B cell (primary cell): ENCODE results near the gene DSP. TPM values are rescaled to one million over a fixed set of nuclear protein-coding genes. Genes with fewer than 3 reads are reported as not detected.

Experiments
- ATAC-seq: fragments of 200-7000 bp; cut with Tn5 transposase; one replicate; pipeline ENCODE4 v1.10.0; 2021; ENCODE audit warnings: low read depth, mild to moderate bottlenecking, moderate number of reproducible peaks, moderate library complexity
- CTCF ChIA-PET: fragments of 350-600 bp; sonication (Branson Sonifier 250); formaldehyde crosslinking; loops from one replicate; lab custom pipeline; 2021; ENCODE audit warnings: antibody characterized with exemption, inconsistent platforms; lab: Charles Lee
- POLR2A ChIA-PET: fragments of 350-600 bp; sonication (Branson Sonifier 250); formaldehyde crosslinking; loops from one replicate; lab custom pipeline; 2021; ENCODE audit warnings: antibody characterized with exemption; lab: Charles Lee
- DNase-seq: peaks from one replicate; pipeline ENCODE4 v3.0.0; 2013
- H2AFZ ChIP-seq: 2 replicates; pipeline ENCODE4 v1.6.1; 2012; ENCODE audit warnings: mild to moderate bottlenecking, low read depth, low read length; ENCODE audit not compliant: insufficient read depth, poor library complexity, severe bottlenecking
- H3K27ac ChIP-seq, 2 donors: 1 replicate in 1 of 2; 2 replicates in 1 of 2; pipeline ENCODE4 v1.5.1; 2012 to 2013; ENCODE audit warnings: low read length in 2 of 2, mild to moderate bottlenecking in 2 of 2, moderate library complexity in 1 of 2
- H3K27me3 ChIP-seq, 4 experiments: fragments of 200-600 bp in 1 of 4; sonication (generic) in 1 of 4; replicated peaks in 1 of 4; 1 replicate in 2 of 4; 2 replicates in 2 of 4; pipeline versions ENCODE4 v1.6.1 to v1.7.0; 2013 to 2016; ENCODE audit warnings: low read length in 3 of 4, mild to moderate bottlenecking in 2 of 4, mixed read lengths in 1 of 4, moderate library complexity in 1 of 4; ENCODE audit not compliant: insufficient read depth in 4 of 4, control insufficient read depth in 3 of 4; ENCODE audit errors: control extremely low read depth in 1 of 4
- H3K36me3 ChIP-seq, 2 experiments: replicated peaks in 1 of 2; 1 replicate in 1 of 2; 2 replicates in 1 of 2; pipeline versions ENCODE4 v1.6.1 to v1.7.1; 2013; ENCODE audit warnings: low read length in 1 of 2; ENCODE audit not compliant: insufficient read depth in 2 of 2, control insufficient read depth in 1 of 2; ENCODE audit errors: control extremely low read depth in 1 of 2, extremely low read depth in 1 of 2
- H3K4me1 ChIP-seq, 2 donors: fragments of 200-600 bp in 1 of 2; sonication (generic) in 1 of 2; 1 replicate in 1 of 2; 2 replicates in 1 of 2; pipeline versions ENCODE4 v1.5.1 to v1.6.1; 2013 to 2017; ENCODE audit warnings: low read length in 2 of 2; ENCODE audit not compliant: control insufficient read depth in 2 of 2, insufficient read depth in 2 of 2
- H3K4me2 ChIP-seq: replicated peaks from 2 replicates; pipeline ENCODE3; 2012; ENCODE audit warnings: mild to moderate bottlenecking, low read depth, low read length; ENCODE audit not compliant: poor library complexity, severe bottlenecking
- H3K4me3 ChIP-seq, 5 experiments: fragments of 200-600 bp in 1 of 5; sonication (generic) in 1 of 5; 1 replicate in 3 of 5; 2 replicates in 2 of 5; pipeline versions ENCODE4 v1.5.1 to v1.7.0; 2011 to 2016; ENCODE audit warnings: low read length in 4 of 5, mild to moderate bottlenecking in 4 of 5, low read depth in 2 of 5, control low read depth in 1 of 5, moderate library complexity in 1 of 5; ENCODE audit not compliant: insufficient read depth in 1 of 5; ENCODE audit errors: control extremely low read depth in 1 of 5, extremely low read depth in 1 of 5
- H3K79me2 ChIP-seq: fragments of 200-600 bp; sonication (generic); one replicate; pipeline ENCODE4 v1.6.0; 2016; ENCODE audit warnings: low read length; ENCODE audit not compliant: control insufficient read depth, insufficient read depth
- H3K9ac ChIP-seq: fragments of 200-600 bp; sonication (generic); 2 replicates; pipeline ENCODE4 v1.6.1; 2017; ENCODE audit warnings: mild to moderate bottlenecking, low read length, moderate library complexity
- H3K9me3 ChIP-seq, 3 donors: one replicate each; pipeline versions ENCODE4 v1.6.1 to v1.7.1; 2013; ENCODE audit warnings: low read length in 2 of 3; ENCODE audit not compliant: control insufficient read depth in 2 of 3, insufficient read depth in 1 of 3; ENCODE audit errors: control extremely low read depth in 1 of 3
- H4K20me1 ChIP-seq: 2 replicates; pipeline ENCODE4 v1.6.0; 2012; ENCODE audit warnings: mild to moderate bottlenecking, low read length; ENCODE audit not compliant: insufficient read depth, control insufficient read depth, poor library complexity, severe bottlenecking
- H3K27ac Mint-ChIP-seq: one replicate; pipeline ENCODE4 v1.8.0; 2021; ENCODE audit warnings: mixed read lengths
- H3K27me3 Mint-ChIP-seq: one replicate; pipeline ENCODE4 v1.8.0; 2021; ENCODE audit warnings: mixed read lengths
- H3K4me1 Mint-ChIP-seq: one replicate; pipeline ENCODE4 v1.8.0; 2021; ENCODE audit warnings: mixed read lengths
- H3K4me3 Mint-ChIP-seq: one replicate; pipeline ENCODE4 v1.8.0; 2021; ENCODE audit warnings: mixed read lengths
- H3K9me3 Mint-ChIP-seq: one replicate; pipeline ENCODE4 v1.8.0; 2022; ENCODE audit warnings: mixed read lengths; ENCODE audit not compliant: insufficient read depth
- EZH2 ChIP-seq: IDR thresholded peaks from 2 replicates; pipeline ENCODE4 v1.6.1; 2012; ENCODE audit warnings: borderline replicate concordance, low read depth, mild to moderate bottlenecking, moderate library complexity, low read length; ENCODE audit not compliant: insufficient read depth, poor library complexity, severe bottlenecking
- WGBS: methylation state at CpG from one replicate; pipeline ENCODE4 v1.1.5; 2013; ENCODE audit warnings: missing lambda C conversion rate; ENCODE audit not compliant: insufficient coverage; 5-methylcytosine and 5-hydroxymethylcytosine counted together
- intact Hi-C: fragments of 100-400 bp; cut with micrococcal nuclease; formaldehyde crosslinking; loops from one replicate; pipeline ENCODE4 v1.10.0; 2022
- polyA plus RNA-seq: library from polyadenylated mRNA; depleted of rRNA; stranded (reverse); fragments of >200 nt; gene quantifications from 2 replicates; pipeline ENCODE4 v1.2.3, GENCODE V29; 2012
- total RNA-seq, 2 donors: library from RNA; stranded (reverse); fragments of 120-200 nt in 1 of 2; gene quantifications; 1 replicate in 1 of 2; 2 replicates in 1 of 2; pipeline versions ENCODE4 v1.2.3 to v1.2.4, GENCODE V29; 2013 to 2022
- TF ChIP-seq, protein P1 (sequence below): fragments of 200-600 bp; IDR thresholded peaks from one replicate; pipeline ENCODE4 v1.8.0; 2022; ENCODE audit warnings: antibody characterized with exemption, mild to moderate bottlenecking

DSP gene
- total and polyA plus RNA-seq, 2 donors (not counting 1 experiment from before 2014, with no cell fraction given): not detected

DNA sequence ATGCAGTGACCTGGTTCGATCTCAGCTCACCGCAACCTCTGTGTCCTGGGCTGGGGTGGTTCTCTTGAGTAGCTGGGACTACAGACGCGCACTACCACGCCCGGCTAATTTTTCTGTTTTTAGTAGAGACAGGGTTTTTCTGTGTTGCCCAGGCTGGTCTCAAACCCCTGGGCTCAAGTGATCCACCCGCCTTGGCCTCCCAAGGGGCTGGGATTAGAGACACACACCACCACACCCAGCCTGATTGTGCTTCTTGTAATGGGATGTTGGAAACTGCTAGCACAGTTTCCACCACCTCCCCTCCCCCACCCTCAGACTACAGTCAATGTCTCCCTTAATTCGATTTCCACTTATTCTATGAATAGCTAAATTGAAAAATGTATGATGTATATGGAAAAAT is 22.6 kb upstream of the DSP start:
- Histone ChIP-seq H3K4me3 (no peak overlapping the region), H3K79me2 (no peaks in the 10 kb centered on the region), H3K27ac (no peak overlapping the region), H4K20me1 (no peaks in the 10 kb centered on the region), H3K36me3 (no peaks in the 10 kb centered on the region), H3K4me1 (no peaks in the 10 kb centered on the region), H2AFZ (no peak overlapping the region), H3K4me2 (no peak overlapping the region), H3K9me3 (no peaks in the 10 kb centered on the region), H3K27me3 (peaks cover 0 to 14% (median 2%) of the 10 kb centered on the region in 4 experiments), H3K9ac (no peak overlapping the region)
- Mint-ChIP-seq H3K27me3 (peaks cover 31% of the 10 kb centered on the region), H3K4me1 (peaks cover 2% of the 10 kb centered on the region), H3K4me3 (no peak overlapping the region), H3K27ac (no peak overlapping the region), H3K9me3 (no peaks in the 10 kb centered on the region)
- DNase-seq (no peak), ATAC-seq (no peak)
- ChIA-PET POLR2A (no interaction called here), CTCF (interaction anchor here (0.6 kb wide), 1 partner anchor 918 kb away, joined by 3 read pairs; no protein-coding TSS in a partner anchor)
- intact Hi-C loops: no loop called here
- no peak for TF ChIP-seq EZH2
- TF ChIP-seq, protein P1, sequence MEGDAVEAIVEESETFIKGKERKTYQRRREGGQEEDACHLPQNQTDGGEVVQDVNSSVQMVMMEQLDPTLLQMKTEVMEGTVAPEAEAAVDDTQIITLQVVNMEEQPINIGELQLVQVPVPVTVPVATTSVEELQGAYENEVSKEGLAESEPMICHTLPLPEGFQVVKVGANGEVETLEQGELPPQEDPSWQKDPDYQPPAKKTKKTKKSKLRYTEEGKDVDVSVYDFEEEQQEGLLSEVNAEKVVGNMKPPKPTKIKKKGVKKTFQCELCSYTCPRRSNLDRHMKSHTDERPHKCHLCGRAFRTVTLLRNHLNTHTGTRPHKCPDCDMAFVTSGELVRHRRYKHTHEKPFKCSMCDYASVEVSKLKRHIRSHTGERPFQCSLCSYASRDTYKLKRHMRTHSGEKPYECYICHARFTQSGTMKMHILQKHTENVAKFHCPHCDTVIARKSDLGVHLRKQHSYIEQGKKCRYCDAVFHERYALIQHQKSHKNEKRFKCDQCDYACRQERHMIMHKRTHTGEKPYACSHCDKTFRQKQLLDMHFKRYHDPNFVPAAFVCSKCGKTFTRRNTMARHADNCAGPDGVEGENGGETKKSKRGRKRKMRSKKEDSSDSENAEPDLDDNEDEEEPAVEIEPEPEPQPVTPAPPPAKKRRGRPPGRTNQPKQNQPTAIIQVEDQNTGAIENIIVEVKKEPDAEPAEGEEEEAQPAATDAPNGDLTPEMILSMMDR: no peak
- no CpG with 5 or more reads among the region's 8 CpGs for WGBS

DNA sequence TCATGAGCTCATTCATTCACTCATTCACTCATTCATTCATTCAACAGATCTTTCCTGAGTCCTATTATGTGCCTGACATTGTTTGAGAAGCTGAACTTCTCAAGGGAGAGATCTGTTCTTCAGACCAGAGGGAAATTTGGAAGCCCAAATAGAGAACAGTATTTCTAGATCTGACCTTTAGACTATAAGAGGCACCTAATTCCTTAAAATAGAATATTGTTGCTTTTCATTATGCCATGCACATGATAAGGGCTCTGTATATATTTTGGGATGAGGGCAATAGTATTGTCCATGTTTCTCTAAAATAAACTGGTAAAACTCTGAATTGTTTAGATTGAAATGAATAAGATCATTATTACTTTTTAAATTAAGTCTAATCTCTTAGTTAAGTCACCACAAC is 18.6 kb upstream of the DSP start:
- Histone ChIP-seq H3K36me3 (no peaks in the 10 kb centered on the region), H3K27me3 (peaks cover 0 to 14% (median 7%) of the 10 kb centered on the region in 4 experiments), H3K4me1 (no peaks in the 10 kb centered on the region), H3K9ac (no peak overlapping the region), H4K20me1 (no peaks in the 10 kb centered on the region), H3K9me3 (no peaks in the 10 kb centered on the region), H3K4me3 (no peak overlapping the region), H3K79me2 (no peaks in the 10 kb centered on the region), H3K27ac (no peak overlapping the region), H2AFZ (no peak overlapping the region), H3K4me2 (no peak overlapping the region)
- Mint-ChIP-seq H3K4me1 (peaks cover 2% of the 10 kb centered on the region), H3K27me3 (peaks cover 55% of the 10 kb centered on the region), H3K27ac (no peak overlapping the region), H3K9me3 (no peaks in the 10 kb centered on the region), H3K4me3 (no peak overlapping the region)
- POLR2A ChIA-PET: no interaction called here
- no peak for TF ChIP-seq EZH2
- TF ChIP-seq, protein P1: no peak
- ATAC-seq (no peak), DNase-seq (no peak)
- intact Hi-C loops: no loop called here
- CTCF ChIA-PET: no interaction called here
